ENCODE data around the gene FBXL5.

DNA sequence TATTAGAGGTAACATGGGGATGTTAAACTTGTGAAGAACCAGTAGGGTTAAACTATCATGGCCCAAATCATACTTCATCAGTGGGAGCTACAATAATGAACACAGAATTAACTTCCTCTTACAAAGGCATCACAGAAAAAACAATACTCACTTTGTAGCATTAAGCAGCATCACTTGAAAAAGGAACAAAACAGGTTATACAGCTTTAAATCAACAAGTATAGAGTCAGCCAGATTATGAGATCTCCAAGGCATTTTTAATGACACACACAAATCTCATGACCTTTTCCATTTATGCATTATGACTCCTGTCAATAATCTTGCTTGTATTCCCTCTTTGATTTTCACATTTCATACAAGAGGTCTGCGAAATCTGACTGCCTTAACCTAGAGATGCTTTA is 18.3 kb downstream of the FBXL5 start:
- TF ChIP-seq, protein P1, sequence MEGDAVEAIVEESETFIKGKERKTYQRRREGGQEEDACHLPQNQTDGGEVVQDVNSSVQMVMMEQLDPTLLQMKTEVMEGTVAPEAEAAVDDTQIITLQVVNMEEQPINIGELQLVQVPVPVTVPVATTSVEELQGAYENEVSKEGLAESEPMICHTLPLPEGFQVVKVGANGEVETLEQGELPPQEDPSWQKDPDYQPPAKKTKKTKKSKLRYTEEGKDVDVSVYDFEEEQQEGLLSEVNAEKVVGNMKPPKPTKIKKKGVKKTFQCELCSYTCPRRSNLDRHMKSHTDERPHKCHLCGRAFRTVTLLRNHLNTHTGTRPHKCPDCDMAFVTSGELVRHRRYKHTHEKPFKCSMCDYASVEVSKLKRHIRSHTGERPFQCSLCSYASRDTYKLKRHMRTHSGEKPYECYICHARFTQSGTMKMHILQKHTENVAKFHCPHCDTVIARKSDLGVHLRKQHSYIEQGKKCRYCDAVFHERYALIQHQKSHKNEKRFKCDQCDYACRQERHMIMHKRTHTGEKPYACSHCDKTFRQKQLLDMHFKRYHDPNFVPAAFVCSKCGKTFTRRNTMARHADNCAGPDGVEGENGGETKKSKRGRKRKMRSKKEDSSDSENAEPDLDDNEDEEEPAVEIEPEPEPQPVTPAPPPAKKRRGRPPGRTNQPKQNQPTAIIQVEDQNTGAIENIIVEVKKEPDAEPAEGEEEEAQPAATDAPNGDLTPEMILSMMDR (conservative IDR thresholded peaks at IDR 0.05; ENCODE audit: low read length), result no peak
- no peak for TF ChIP-seq EZH2phosphoT487 (IDR thresholded peaks at IDR 0.05; ENCODE audit: borderline replicate concordance, low read depth, low read length)
